ENCODE results near the gene MRPL22.
A peak's percentile ranks its signal among the peaks of the same experiment; 100 is the strongest.
"Not testable (repeated sequence)": the region's sequence is repeated elsewhere in the genome, so short reads cannot be mapped to it uniquely, and the experiment has no call there.

MRPL22 gene

DNA sequence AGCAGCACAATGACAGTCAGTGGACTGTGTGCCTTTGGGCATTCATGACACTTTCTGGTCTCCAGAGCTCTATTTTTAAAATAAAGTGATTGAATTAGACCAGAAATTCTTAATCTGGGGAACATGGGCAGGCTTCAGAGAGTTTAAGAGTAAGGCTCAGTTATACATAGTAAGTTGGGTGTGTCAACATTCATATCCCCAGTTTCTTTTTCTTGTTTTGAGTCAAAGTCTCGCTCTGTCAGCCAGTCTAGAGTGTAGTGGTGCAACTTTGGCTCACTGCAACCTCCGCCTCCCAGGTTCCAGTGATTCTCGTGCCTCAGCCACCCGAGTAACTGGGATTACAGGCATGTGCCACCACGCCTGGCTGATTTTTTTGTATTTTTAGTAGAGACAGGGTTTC, 59.0 kb downstream of the MRPL22 start:
- CTCF ChIA-PET: no interaction called here
- TF ChIP-seq, protein P1, sequence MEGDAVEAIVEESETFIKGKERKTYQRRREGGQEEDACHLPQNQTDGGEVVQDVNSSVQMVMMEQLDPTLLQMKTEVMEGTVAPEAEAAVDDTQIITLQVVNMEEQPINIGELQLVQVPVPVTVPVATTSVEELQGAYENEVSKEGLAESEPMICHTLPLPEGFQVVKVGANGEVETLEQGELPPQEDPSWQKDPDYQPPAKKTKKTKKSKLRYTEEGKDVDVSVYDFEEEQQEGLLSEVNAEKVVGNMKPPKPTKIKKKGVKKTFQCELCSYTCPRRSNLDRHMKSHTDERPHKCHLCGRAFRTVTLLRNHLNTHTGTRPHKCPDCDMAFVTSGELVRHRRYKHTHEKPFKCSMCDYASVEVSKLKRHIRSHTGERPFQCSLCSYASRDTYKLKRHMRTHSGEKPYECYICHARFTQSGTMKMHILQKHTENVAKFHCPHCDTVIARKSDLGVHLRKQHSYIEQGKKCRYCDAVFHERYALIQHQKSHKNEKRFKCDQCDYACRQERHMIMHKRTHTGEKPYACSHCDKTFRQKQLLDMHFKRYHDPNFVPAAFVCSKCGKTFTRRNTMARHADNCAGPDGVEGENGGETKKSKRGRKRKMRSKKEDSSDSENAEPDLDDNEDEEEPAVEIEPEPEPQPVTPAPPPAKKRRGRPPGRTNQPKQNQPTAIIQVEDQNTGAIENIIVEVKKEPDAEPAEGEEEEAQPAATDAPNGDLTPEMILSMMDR (IDR thresholded peaks at IDR 0.05; ENCODE audit: control extremely low read depth, extremely low read depth, low read depth, missing control alignments): no peak
- no peak for DNase-seq (ENCODE audit: extremely low spot score)
- POLR2A ChIA-PET: no interaction called here

DNA sequence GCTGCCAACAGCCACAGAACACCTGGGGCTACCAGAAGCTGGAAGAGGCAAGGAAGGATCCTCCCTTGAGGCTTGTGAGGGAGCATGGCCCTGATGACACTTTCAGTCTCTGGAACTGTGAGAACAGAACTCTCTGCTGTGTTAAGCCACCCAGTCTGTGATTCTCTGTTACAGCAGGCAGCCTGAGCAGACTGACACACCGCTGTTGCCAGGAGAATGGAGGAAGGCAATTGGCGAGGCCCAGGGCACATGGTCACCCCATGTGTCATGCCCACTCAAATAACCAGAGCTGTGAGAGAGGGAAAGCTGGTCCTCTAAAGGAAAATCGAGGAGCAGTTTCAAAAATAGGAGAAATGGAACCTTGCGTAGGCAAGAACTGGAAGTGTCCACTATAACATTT, 60.6 kb downstream of the MRPL22 start:
- POLR2A ChIA-PET: no interaction called here
- no peak for DNase-seq (ENCODE audit: extremely low spot score)
- TF ChIP-seq, protein P1 (IDR thresholded peaks at IDR 0.05; ENCODE audit: control extremely low read depth, extremely low read depth, low read depth, missing control alignments): no peak
- CTCF ChIA-PET: no interaction called here

GRCh38 chr5:155002722-155003121, 61.8 kb downstream of the MRPL22 start:
- DNase-seq (ENCODE audit: extremely low spot score); CTCF ChIA-PET: not testable (repeated sequence)
- POLR2A ChIA-PET: interaction anchor here (0.7 kb wide), 1 partner anchor 37 kb away, joined by 7 read pairs; no protein-coding TSS in a partner anchor

DNA sequence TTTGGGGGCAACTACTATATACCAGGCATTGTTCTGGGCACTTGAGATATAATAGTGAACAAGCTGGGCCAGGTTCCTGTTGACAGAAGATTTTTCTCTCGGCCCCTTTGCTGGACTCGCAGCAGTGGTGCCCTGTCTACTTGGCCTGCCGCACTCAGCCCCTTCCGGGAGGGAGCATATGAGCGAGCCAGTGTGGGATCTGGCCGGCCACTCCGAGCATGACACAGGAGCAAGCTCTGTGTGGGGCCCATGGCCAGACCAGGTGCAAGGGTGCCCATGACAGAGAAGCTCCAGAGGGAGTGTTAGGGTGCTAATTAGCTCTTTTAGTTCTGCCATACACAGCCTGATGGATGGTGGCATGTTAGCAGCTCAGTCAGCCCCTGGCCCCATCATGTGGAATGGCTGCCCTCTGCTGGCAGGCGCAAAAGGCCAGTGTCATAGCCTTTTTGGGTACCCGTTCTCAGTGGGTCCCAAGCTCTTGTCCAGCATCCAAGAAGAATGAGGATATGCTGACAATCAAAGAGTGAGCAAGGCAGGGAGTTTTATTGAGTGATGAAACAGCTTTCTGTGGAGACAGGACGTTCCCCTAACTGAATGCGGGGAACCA, 63.4 kb downstream of the MRPL22 start:
- peak; percentile 26 for DNase-seq (ENCODE audit: extremely low spot score)
- TF ChIP-seq, protein P1 (IDR thresholded peaks at IDR 0.05; ENCODE audit: control extremely low read depth, extremely low read depth, low read depth, missing control alignments): peak; percentile 43
- ChIA-PET POLR2A (no interaction called here), CTCF (interaction anchor here (0.7 to 2.9 kb wide), 11 partner anchors 9 to 502 kb away, joined by 3 to 36 read pairs (median 4); no protein-coding TSS in a partner anchor)

GRCh38 chr5:155006265-155006664, 65.4 kb downstream of the MRPL22 start:
- POLR2A ChIA-PET; DNase-seq (ENCODE audit: extremely low spot score); CTCF ChIA-PET: not testable (repeated sequence)

DNA sequence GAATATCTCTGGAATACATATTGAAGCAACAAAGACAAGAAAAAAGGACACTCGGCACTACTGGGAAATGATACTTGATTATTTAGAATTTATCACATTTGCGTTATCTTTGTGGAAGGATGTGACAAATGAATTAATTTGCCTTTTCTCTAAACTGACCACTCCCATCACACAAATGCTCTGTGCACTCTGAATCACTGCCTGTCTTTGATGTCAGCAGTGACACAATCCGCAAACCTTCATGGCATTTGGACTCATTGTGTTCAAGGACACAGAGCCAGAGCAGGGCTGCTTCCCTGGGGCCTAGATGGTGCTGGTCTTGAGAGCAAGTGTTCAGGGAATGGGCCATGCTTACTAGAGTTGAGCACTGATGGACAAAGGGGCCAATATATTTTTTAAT, 67.8 kb downstream of the MRPL22 start:
- POLR2A ChIA-PET: no interaction called here
- TF ChIP-seq, protein P1 (IDR thresholded peaks at IDR 0.05; ENCODE audit: control extremely low read depth, extremely low read depth, low read depth, missing control alignments): no peak
- DNase-seq (ENCODE audit: extremely low spot score): no peak
- CTCF ChIA-PET: no interaction called here

DNA sequence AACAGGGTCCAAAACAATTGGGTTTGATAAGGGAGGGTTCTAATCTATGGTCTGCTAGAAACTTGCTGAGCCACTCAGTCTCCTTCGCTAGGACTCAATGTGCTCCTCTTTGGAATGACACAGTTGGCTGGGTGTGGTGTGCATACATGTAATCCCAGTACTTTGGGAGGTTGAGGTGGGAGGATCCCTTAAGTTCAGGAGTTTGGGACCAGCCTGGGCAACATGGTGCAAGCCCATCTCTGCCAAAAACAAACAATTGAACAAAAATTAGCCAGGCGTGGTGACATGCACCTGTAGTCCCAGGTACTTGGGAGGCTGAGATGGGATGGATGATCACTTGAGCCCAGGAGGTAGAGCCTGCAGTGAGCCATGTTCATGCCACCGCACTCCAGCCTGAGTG, 70.0 kb downstream of the MRPL22 start:
- TF ChIP-seq, protein P1 (IDR thresholded peaks at IDR 0.05; ENCODE audit: control extremely low read depth, extremely low read depth, low read depth, missing control alignments): no peak
- POLR2A ChIA-PET: no interaction called here
- CTCF ChIA-PET: no interaction called here
- DNase-seq (ENCODE audit: extremely low spot score): no peak

- DNase-seq (ENCODE audit: extremely low spot score): no peak
- CTCF ChIA-PET: no interaction called here
- POLR2A ChIA-PET: no interaction called here
- TF ChIP-seq, protein P1 (IDR thresholded peaks at IDR 0.05; ENCODE audit: control extremely low read depth, extremely low read depth, low read depth, missing control alignments): no peak
Measured at GRCh38 chr5:155013526-155013925, 72.7 kb downstream of the MRPL22 start, which contains the start of gene KIF4B. KIF4B (plus strand) TSS chr5:155013755; CDS start chr5:155013860, 105 bp downstream.

All from GM10248 (cell line).